ENCODE measurements around the gene VAMP3. TPM values are rescaled to one million over a fixed set of nuclear protein-coding genes. Genes with fewer than 3 reads are reported as not detected.

Gene VAMP3
- total RNA-seq, 1 donor = 101 TPM

DNA sequence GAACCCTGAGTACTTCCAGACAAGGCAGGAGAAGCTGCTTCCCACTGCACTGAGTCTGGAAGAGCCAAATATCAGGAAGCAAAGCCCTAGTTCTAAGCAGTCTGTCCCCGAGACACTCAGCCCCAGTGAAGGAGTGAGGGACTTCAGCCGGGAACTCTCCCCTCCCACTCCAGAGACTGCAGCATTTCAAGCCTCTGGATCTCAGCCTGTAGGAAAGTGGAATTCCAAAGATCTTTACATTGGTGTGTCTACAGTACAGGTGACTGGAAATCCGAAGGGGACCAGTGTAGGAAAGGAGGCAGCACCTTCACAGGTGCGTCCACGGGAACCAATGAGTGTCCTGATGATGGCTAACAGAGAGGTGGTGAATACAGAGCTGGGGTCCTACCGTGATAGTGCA, 33.1 kb upstream of the VAMP3 start:
- H3K36me3 ChIP-seq (ENCODE audit: insufficient read depth, low read length) = no peaks in the 10 kb centered on the region
- no peak overlapping the region for H3K27ac ChIP-seq (ENCODE audit: low read depth, low read length)
- peaks cover 5% of the 10 kb centered on the region for H3K27me3 ChIP-seq (ENCODE audit: insufficient read depth, low read length)
- no peak overlapping the region for H3K4me2 ChIP-seq (ENCODE audit: insufficient read depth, low read length)
- no peak for DNase-seq (ENCODE audit: insufficient read length, low spot score, missing footprints)
- no peaks in the 10 kb centered on the region for H3K79me2 ChIP-seq (ENCODE audit: insufficient read depth, low read length)
- H3K9me3 ChIP-seq (ENCODE audit: low read depth, low read length) = no peaks in the 10 kb centered on the region
- no peak overlapping the region for H3K4me3 ChIP-seq (ENCODE audit: insufficient read depth, low read length)
- H4K20me1 ChIP-seq (ENCODE audit: insufficient read depth, low read length) = no peaks in the 10 kb centered on the region
- no peak for TF ChIP-seq CTCF (IDR thresholded peaks at IDR 0.05; ENCODE audit: extremely low read depth, low read depth, low read length)
- H2AFZ ChIP-seq (ENCODE audit: low read length) = no peak overlapping the region
- H3K4me1 ChIP-seq (ENCODE audit: insufficient read depth, low read length) = no peaks in the 10 kb centered on the region

DNA sequence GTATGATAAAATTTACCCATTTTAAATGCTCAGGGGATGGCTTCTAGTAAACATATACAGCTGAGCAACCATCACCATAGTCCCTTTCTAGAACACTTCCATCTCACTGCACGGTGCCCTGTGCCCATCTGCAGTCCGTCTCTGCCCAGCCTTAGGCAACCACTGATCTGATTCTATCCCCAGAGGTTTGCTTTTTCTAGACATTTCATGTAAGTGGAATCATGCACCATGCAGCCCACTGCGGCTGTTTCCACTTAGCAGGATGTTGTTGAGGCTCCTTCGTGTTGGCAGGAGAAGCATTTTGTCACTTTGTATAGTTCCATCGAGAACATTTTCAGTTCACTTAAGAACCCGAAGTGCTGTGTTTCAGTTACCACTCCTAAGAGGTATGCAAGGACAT, 27.8 kb upstream of the VAMP3 start:
- no peaks in the 10 kb centered on the region for H3K9me3 ChIP-seq (ENCODE audit: low read depth, low read length)
- no peak overlapping the region for H2AFZ ChIP-seq (ENCODE audit: low read length)
- no peak overlapping the region for H3K27ac ChIP-seq (ENCODE audit: low read depth, low read length)
- no peaks in the 10 kb centered on the region for H3K79me2 ChIP-seq (ENCODE audit: insufficient read depth, low read length)
- H3K4me3 ChIP-seq (ENCODE audit: insufficient read depth, low read length) = no peak overlapping the region
- no peaks in the 10 kb centered on the region for H3K36me3 ChIP-seq (ENCODE audit: insufficient read depth, low read length)
- H4K20me1 ChIP-seq (ENCODE audit: insufficient read depth, low read length) = no peaks in the 10 kb centered on the region
- H3K27me3 ChIP-seq (ENCODE audit: insufficient read depth, low read length) = peaks cover 7% of the 10 kb centered on the region
- DNase-seq (ENCODE audit: insufficient read length, low spot score, missing footprints) = peak; percentile 27
- H3K4me2 ChIP-seq (ENCODE audit: insufficient read depth, low read length) = no peak overlapping the region
- no peaks in the 10 kb centered on the region for H3K4me1 ChIP-seq (ENCODE audit: insufficient read depth, low read length)
- no peak for TF ChIP-seq CTCF (IDR thresholded peaks at IDR 0.05; ENCODE audit: extremely low read depth, low read depth, low read length)

DNA sequence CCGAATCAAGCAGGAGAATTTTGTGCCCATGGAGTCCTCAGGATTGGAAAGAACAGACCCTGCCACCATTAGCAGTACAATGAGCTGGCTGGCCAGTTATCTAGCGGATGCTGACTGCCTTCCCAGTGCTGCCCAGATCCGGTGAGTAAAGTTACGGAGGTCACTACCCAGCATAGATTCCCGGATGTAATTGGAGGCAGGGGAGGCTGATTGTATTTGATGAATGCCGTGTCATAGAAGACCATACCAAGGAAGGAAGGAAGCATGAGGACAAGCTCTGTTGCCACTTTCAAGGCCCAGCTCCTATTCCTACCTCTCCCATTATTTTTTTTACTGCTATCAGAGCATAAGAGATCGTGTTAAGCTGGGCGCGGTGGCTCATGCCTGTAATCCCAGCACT, 26.2 kb upstream of the VAMP3 start:
- H3K79me2 ChIP-seq (ENCODE audit: insufficient read depth, low read length) = no peaks in the 10 kb centered on the region
- no peak overlapping the region for H3K27ac ChIP-seq (ENCODE audit: low read depth, low read length)
- no peaks in the 10 kb centered on the region for H3K4me1 ChIP-seq (ENCODE audit: insufficient read depth, low read length)
- no peak overlapping the region for H3K4me2 ChIP-seq (ENCODE audit: insufficient read depth, low read length)
- H2AFZ ChIP-seq (ENCODE audit: low read length) = no peak overlapping the region
- no peaks in the 10 kb centered on the region for H4K20me1 ChIP-seq (ENCODE audit: insufficient read depth, low read length)
- peaks cover 9% of the 10 kb centered on the region for H3K27me3 ChIP-seq (ENCODE audit: insufficient read depth, low read length)
- no peak for DNase-seq (ENCODE audit: insufficient read length, low spot score, missing footprints)
- H3K9me3 ChIP-seq (ENCODE audit: low read depth, low read length) = no peaks in the 10 kb centered on the region
- no peak for TF ChIP-seq CTCF (IDR thresholded peaks at IDR 0.05; ENCODE audit: extremely low read depth, low read depth, low read length)
- H3K36me3 ChIP-seq (ENCODE audit: insufficient read depth, low read length) = no peaks in the 10 kb centered on the region
- H3K4me3 ChIP-seq (ENCODE audit: insufficient read depth, low read length) = no peak overlapping the region

- H4K20me1 ChIP-seq (ENCODE audit: insufficient read depth, low read length) = no peaks in the 10 kb centered on the region
- no peak overlapping the region for H3K4me3 ChIP-seq (ENCODE audit: insufficient read depth, low read length)
- no peaks in the 10 kb centered on the region for H3K9me3 ChIP-seq (ENCODE audit: low read depth, low read length)
- no peak overlapping the region for H2AFZ ChIP-seq (ENCODE audit: low read length)
- H3K36me3 ChIP-seq (ENCODE audit: insufficient read depth, low read length) = no peaks in the 10 kb centered on the region
- H3K4me1 ChIP-seq (ENCODE audit: insufficient read depth, low read length) = no peaks in the 10 kb centered on the region
- peaks cover 12% of the 10 kb centered on the region for H3K27me3 ChIP-seq (ENCODE audit: insufficient read depth, low read length)
- H3K79me2 ChIP-seq (ENCODE audit: insufficient read depth, low read length) = no peaks in the 10 kb centered on the region
- no peak overlapping the region for H3K27ac ChIP-seq (ENCODE audit: low read depth, low read length)
- peak; percentile 9 for DNase-seq (ENCODE audit: insufficient read length, low spot score, missing footprints)
- no peak for TF ChIP-seq CTCF (IDR thresholded peaks at IDR 0.05; ENCODE audit: extremely low read depth, low read depth, low read length)
- H3K4me2 ChIP-seq (ENCODE audit: insufficient read depth, low read length) = no peak overlapping the region
Measured at GRCh38 chr1:7745783-7746182, 25.3 kb upstream of the VAMP3 start.
